Measurements from ENCODE around the gene ZMYND8.

ZMYND8 gene

GRCh38 chr20:47165376-47165865 is 191.1 kb downstream of the ZMYND8 start:
- DNase-seq = no peak

- DNase-seq = no peak
Observed at GRCh38 chr20:47164140-47164539, 192.4 kb downstream of the ZMYND8 start.

GRCh38 chr20:47161411-47161810 is 195.1 kb downstream of the ZMYND8 start:
- DNase-seq = no peak

GRCh38 chr20:47160992-47161391 is 195.5 kb downstream of the ZMYND8 start:
- DNase-seq = no peak

- DNase-seq = no peak
Observed at GRCh38 chr20:47160240-47160639, 196.3 kb downstream of the ZMYND8 start.

Measured in NCI-H187 (cell line).